D721Med (cell line): Measurements from ENCODE around the gene CEP170B.
"Not testable (repeated sequence)": the region's sequence is repeated elsewhere in the genome, so short reads cannot be mapped to it uniquely, and the experiment has no call there.

Experiments
- DNase-seq: peaks from one replicate; pipeline ENCODE4 v3.0.0; 2011; ENCODE audit warnings: low spot score; ENCODE audit not compliant: insufficient read length
- FAIRE-seq: peaks from 2 replicates; lab custom pipeline; 2011; peaks lifted over from hg19 to GRCh38; lab: Jason Lieb, UNC
- CTCF ChIP-seq: IDR thresholded peaks from 2 replicates; pipeline ENCODE4 v1.5.1; 2012; ENCODE audit warnings: mild to moderate bottlenecking, control low read depth; ENCODE audit not compliant: insufficient read depth; ENCODE audit errors: missing control alignments

CEP170B gene

GRCh38 chr14:104917116-104917515 lies 52.0 kb downstream of the CEP170B start:
- FAIRE-seq (no peak), DNase-seq (no peak)
- TF ChIP-seq CTCF, result no peak

GRCh38 chr14:104917993-104918392 lies 52.9 kb downstream of the CEP170B start:
- DNase-seq, result no peak
- TF ChIP-seq CTCF, result no peak
- no peak for FAIRE-seq

GRCh38 chr14:104919152-104919992 lies 54.3 kb downstream of the CEP170B start:
- FAIRE-seq, DNase-seq: not testable (repeated sequence)

GRCh38 chr14:104919993-104920315 lies 54.9 kb downstream of the CEP170B start:
- FAIRE-seq (no peak), DNase-seq (no peak)
- no peak for TF ChIP-seq CTCF

GRCh38 chr14:104923640-104924420 lies 58.8 kb downstream of the CEP170B start:
- no peak for FAIRE-seq
- TF ChIP-seq CTCF, result no peak
- no peak for DNase-seq

GRCh38 chr14:104924421-104925213 lies 59.5 kb downstream of the CEP170B start, which contains the start of gene PLD4:
Gene PLD4, plus strand, starts transcription at chr14:104924879. Its CDS starts 2,262 bp downstream, at chr14:104927141.
- TF ChIP-seq CTCF, result no peak
- DNase-seq (no peak), FAIRE-seq (no peak)

- DNase-seq (no peak), FAIRE-seq (no peak)
- no peak for TF ChIP-seq CTCF
These were observed 60.3 kb downstream of the CEP170B start for GRCh38 chr14:104925214-104925854.
